Glomerular endothelial cell (primary cell): ENCODE data around the gene SCP2. TPM values are rescaled to one million over a fixed set of nuclear protein-coding genes. Genes with fewer than 3 reads are reported as not detected.
"Not testable (repeated sequence)": the region's sequence is repeated elsewhere in the genome, so short reads cannot be mapped to it uniquely, and the experiment has no call there.

Source experiments
- DNase-seq: peaks from one replicate; pipeline ENCODE4 v3.0.0-alpha.2; 2011; ENCODE audit warnings: low read depth, low spot score; ENCODE audit errors: extremely low read depth
- total RNA-seq: library from RNA; depleted of rRNA; stranded (reverse); fragments of >200 nt; gene quantifications from 2 replicates; pipeline ENCODE4 v1.2.3, GENCODE V29; 2015

The SCP2 gene
- total RNA-seq, 1 donor from 2014 or later: 89.1 TPM

DNA sequence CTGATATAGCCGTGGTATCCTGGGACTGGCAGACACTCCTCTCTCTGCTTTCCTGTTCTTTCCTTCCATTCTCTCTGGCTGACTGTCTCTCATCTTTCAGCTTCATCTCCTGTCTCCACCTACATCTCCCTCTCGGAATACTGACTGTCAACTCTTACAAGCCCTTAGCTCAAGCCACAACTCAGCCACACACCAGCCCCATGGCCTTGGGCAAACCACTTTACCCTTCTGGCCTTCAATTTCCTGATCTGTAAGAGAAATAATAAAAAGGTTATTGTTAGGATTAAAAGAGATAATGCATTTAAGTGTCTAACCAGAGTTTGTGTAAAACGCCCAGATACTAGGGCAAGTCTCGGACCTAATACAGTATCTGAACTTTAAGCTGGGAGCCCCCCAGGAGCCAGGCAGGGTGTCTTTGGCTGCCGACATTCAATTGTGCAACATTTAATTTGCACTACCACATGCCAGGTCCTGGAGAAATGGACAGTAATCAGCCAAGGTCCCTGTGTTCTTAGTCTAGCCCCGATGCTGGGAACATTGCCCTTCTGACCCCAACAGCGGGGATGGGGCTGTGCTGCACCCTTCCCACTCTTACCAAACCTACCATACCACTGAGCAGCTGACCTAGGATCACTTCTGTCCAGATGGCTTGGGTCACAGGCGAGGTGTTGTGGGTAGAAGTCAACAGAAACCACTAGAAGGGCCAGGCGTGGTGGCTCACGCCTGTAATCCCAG, 10.7 kb upstream of the SCP2 start:
- no peak for DNase-seq

DNA sequence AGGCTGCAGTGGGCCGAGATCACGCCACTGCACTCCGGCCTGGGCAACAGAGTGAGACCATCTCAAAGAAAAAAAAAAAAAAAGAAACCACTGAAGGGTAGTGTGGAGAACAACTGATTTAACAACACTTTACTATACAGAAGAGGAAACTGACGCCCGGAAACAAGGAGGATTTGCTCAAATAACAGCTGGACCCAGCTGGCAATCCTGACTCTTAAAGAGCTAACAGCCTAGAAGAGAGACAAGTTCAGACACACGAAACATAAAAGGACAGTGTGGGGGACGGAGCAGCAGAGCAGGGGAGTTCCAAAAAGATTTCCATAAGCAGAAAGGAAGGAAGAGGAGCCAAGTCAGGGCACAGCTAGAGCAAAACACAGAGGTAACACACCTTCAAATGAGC, 9.9 kb upstream of the SCP2 start:
- DNase-seq: no peak

DNA sequence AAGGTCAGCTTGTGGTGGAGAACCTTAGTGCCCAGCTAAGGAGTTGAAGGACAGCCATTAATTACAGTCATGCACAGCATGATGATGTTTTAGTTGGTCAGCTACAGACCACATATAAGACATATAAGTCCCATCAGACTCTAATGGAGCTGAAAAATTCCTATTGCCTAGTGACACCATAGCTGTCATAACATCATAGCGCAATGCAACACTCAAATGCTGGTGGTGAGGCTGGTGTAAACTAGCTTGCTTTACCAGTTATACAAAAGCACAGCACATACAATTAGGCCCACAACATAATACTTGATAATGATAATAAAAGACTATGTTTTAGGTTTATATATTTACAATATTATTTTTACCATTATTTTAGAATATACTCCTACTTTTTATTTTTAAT, 9.5 kb upstream of the SCP2 start:
- DNase-seq: no peak

DNA sequence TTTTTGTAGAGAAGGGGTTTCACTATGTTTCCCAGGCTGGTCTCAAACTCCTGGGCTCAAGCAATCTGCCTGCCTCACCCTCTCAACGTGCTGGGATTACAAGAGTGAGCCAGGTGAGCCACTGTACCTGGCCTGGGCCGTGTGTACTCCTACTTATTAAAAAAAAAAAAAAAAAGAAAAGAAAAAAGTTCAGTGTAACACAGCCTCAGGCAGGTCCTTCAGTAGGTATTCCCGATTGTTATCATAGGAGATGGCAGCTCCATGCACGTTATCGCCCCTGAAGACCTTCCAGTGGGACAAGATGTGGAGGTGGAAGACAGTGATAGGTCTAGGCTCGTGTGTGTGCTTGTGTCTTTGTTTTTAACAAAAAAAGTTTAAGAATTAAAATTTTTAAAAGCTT, 8.9 kb upstream of the SCP2 start:
- no peak for DNase-seq

GRCh38 chr1:52919051-52919722, 7.9 kb upstream of the SCP2 start:
- no peak for DNase-seq

GRCh38 chr1:52919723-52920483, 7.2 kb upstream of the SCP2 start:
- no peak for DNase-seq

GRCh38 chr1:52920791-52921291, 6.2 kb upstream of the SCP2 start:
- DNase-seq: no peak

GRCh38 chr1:52925571-52926005, 1.5 kb upstream of the SCP2 start:
- no peak for DNase-seq

DNA sequence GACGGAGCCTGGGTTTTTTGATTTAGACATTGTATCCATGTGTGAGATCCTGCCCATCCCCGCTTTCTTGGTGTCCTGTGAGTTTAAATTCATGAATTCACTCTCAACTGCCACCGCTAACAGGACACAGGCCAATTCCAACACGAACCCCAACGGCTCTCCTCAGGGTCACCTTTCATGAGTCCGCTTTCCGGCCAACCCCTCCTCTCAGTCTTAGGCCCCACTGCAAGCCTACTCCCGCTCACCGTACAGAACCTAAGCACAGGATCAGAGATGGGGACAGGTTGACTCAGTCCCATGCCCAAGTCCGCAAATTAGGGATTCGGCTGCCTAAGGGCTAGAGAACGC, 238 bp upstream of the SCP2 start:
- DNase-seq: no peak

DNA sequence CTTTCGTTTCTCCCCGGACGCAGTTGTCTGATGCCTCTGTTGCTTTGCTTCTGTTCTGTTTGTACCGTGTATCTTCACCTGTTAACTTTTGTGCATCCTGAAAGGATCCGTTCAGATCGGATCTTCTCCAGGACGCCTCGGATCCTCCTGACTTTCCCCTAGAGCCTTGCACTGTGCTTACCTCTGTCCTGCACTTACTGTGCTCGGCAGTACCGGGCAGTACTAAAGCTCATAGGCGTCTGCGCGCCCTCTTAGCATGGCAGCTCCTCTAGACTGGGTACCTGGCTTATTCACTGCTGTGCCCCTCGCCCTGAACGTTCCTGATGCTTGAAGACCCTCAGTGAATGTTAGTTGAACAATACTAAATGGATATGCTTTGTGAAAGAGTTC, 934 bp downstream of the SCP2 start:
- no peak for DNase-seq

DNA sequence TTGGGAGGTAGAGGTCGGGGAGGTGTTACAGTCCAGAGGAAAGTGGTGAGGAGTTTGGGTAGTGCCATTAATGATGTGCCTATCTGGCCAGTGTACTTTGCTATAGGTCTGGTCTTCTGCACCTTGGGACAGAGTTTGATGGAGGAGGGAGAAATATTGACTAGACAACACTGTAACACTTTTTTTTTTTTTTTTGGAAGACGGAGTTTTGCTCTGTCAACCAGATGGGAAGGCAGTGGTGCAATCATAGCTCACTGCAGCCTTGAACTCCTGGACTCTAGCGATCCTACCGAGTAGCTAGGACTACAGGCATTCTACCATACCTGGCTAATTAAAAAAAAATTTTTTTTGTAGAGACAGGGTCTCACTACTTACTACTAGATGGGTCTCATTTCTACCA, 1.9 kb downstream of the SCP2 start:
- DNase-seq: no peak

DNA sequence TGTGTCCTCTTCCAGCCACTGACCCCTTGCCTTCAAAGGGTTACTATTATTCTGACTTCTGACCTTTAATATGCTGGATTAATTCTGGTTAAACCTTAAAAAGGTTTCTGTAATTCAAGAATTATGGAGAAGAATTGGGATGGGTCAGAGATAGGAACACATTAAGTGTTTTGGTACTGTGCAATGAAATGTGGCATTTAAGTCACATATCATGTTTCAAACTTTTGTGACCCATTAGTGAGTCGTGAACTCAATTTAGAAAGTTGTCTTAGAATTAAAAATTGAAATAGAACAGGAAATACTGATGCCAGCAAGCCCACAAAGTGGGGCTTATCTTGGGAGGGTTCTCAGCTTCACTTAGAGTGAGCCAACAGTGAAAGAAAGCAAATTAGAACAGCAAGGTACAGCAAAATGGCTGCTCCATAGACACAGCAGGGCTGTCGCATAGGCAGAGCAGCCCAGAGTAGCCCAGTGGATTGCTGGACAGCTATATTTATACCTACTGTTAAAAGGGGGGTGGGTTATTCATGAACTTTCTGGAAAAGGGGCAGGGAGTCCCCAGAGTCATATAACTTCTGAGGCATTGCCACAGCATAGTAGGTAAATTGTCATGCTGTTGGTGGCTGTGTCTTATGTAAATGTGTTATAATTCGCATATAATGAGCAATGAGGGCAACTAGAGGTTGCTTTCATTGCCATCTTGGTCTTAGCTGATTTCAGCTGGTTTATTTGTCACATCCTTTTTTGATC, 10.5 kb downstream of the SCP2 start:
- DNase-seq: no peak

DNA sequence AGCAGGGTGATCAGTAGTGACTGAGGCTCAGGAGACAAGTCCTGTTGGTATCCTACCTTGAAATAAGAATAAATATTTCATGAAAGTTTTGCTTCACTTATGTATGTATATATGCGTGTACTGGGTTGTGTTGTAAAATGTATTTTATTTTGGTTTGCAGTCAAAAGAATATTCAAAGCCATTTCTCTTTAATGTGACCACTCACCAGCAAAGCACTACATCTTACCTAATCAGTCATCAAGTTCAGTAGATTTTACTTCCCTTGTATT, 11.0 kb downstream of the SCP2 start:
- no peak for DNase-seq

GRCh38 chr1:52943876-52944416, 16.9 kb downstream of the SCP2 start:
- DNase-seq: no peak

- no peak for DNase-seq
Measured at GRCh38 chr1:52944566-52944965, 17.5 kb downstream of the SCP2 start.

DNA sequence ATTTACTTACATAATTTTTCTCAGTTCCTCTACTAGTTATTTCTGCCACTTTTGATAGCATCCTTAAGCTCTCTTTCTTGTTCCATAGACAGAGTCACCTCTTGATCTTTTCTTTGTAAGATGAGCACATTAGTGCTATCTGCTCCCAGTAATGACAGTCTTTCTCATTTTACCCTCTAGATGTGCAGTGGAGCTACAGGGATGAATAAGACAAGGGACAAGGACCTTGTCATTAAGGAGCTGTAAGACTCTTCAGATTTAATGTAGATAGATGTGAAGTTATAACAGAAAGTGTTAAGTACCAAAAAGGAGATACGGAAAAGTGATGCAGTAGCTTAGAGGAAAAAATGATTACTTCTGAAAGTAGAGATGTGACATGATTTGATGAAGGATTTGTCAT, 20.4 kb downstream of the SCP2 start:
- DNase-seq: no peak

- DNase-seq: not testable (repeated sequence)
Measured at GRCh38 chr1:52949602-52950001, 22.5 kb downstream of the SCP2 start.

- no peak for DNase-seq
Measured at GRCh38 chr1:52952112-52952511, 25.0 kb downstream of the SCP2 start.

DNA sequence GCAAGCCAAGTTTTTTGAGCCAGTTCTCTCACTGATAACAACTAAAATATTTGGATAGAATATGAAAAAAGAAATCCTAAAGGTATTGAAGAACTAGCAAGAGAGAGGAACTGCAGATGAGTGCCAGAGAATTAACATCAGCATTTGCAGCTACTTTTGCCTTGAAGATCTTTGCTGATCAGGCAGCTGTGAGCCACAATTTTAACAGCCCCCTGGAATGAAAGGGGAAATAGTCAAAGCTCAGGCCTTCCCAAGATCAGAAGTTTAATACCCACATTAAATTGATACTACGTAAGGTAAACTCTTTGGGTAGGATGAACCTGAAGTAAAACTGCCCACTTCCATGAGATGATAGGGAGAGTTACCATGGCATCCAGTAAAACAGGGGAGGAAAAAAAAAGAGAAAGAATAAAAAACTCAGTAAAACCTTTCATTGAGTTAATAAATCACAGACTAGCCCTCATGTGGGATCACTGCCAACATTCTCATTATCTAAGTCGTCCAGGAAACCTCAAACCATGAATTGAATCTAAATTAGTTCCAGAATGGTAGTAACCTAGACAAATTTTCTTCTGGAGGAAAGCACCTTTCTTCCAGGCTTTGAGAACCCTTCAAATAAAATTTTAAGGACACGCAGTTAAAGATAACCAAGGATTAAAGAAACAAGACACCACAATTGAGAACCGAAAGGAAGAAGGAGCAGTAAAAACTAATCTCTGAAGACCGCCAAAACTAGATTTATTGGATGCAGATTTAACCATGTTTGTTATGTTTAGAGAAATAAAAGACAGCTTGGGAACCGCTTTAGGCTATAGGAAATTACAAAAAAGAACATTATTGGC, 28.3 kb downstream of the SCP2 start:
- no peak for DNase-seq

DNA sequence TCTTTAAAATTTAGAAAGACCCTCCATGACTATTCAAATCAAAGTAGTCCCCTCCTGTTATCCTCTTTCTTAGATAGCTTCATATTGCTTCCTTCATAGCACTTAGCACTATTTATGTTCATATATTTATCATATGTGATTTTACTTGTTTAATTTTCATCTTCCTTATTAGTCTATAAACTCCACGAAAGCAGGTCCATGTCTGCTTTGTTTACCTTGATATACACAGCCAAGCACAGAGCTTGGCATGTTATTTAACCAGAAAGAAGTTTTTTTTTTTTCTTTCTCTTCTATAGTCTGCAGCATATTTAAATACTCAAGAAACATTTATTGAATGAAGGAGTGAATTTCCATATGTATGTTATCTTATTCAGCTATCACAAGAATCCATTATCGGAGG, 36.0 kb downstream of the SCP2 start:
- no peak for DNase-seq
